NCI-H226 (cell line): ENCODE results near the gene COL23A1.
A peak's percentile ranks its signal among the peaks of the same experiment; 100 is the strongest.
"Not testable (repeated sequence)": the region's sequence is repeated elsewhere in the genome, so short reads cannot be mapped to it uniquely, and the experiment has no call there.

Experiments
- DNase-seq: peaks from one replicate; pipeline ENCODE4 v3.0.0-alpha.2; 2015

Gene COL23A1

DNA sequence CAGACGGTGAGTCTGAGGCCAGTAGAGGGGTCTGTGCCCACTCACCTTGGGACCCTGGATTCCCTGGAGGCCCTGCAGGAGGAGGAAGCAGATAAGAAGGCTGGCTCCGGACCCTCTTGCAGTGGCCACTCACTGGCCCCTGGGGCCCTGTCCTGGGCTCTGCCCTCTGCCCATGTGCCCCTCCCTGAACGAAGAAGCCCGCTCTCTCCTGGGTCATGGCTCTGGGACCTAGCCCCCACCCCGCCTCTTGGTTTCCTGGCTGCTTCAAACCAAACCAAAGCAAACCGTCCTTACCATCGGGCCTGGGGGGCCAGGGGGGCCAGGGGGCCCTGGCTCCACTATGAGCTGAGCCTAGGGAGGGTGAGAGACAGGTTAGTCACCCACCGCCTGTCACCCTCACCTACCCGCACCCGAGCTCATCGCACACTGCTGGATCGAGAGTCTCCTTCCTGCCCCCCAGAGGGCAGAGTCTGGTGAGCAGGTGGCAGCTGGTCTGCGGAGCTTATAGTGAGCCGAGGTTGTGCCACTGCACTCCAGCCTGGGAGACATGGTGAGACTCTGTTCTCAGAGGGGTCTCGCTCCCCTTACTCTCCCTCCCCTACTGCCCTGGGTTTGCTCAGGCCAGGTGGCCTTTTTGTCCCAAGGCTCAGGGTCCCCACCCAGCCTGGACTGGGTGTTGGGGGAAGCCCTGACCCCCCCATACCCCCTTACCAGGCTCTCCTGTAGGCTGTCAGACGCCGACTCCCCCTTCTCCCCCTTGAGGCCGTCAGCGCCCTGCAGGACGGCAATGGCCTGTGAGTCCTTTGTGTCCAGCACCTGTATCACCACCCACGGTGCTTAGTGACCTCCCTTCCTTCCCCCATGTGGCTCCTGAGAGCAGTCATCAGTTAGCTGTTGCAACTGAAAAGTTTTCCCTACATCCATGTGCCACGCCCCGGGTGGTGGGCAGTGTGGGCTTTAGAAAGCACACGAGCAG is 342.4 kb downstream of the COL23A1 start:
- DNase-seq: no peak

DNA sequence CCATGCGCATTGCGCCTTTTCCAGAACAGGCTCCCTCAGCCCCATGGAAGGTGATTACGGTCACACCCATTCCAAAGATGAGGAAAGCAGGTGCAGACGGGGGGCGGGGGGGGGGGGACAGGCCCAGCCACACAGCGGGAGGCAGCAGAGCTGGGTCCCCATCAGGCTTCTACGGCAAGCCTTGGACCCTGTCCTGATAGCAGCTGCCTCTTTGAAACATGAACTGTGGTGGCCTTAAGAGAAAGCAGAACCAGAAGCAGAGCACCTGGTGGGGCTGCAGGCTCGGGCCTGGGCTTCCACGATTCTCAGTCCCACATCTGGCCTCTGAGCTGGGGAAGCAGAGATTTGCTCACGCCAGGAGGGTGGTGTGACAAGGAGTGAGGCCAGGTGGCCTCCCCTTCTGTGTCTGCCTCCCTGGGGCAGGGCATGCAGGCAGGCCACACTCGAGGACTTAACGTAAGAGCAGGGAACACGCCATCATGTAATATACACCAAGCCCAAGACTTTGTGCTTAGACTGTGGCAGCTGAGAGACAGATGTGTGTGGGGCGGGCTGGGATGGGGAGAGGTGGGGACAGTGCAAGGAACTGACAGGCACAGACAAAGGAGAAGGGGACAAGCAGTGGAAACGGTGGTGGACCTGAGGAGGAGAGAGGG is 343.4 kb downstream of the COL23A1 start:
- no peak for DNase-seq

DNA sequence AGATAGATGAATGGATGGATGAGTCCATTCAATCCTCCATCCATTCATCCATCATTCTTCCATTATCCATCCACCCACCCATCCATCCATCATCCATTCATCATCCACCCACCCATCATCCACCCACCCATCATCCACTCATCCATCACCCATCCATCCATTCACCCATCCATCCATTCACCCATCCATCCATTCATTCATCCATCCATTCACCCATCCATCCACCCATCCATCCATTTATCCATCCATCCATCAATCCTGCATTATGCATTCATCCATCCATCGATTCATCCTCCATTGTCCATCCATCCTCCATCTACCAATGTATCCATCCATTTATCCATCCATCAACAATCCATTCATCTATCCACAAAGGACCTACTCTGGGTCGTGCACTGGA is 344.8 kb downstream of the COL23A1 start:
- no peak for DNase-seq

DNA sequence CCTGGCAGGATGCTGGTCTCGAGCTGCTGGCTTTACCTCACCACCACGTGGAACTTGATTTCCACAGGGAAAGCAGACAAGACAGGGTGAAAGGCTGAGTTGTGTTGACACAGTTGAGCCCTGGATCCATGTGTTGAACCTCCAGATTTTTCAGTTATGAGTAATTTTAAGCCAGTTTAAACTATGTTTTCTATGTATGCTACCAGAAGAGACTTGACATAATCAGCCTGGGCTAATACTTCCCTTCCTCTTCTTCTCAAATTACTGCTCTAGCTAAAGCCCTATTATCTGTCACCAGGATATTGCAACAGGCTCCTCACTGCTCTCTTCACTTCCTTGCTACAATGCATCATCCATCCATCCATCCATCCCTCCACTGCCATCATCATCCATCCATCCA is 345.6 kb downstream of the COL23A1 start:
- DNase-seq: no peak

DNA sequence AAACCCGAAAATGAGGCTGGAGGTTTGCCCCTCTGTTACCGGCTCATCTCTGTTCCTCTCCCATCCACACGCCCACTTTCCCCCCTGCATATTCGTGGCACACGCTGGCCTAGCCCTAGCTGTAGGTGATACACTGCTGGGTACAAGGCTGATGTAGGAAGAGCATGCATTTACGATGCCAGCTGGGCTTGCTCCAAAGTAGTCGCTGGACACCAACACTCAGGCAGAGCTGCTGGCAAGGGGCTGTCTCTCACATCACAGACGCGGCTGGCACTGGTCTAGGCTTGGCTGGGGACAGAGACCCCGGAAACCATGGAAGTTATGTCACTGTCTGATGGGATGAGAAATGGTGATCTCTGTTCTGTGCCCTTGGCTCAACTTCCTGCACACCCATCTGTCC is 347.8 kb downstream of the COL23A1 start:
- DNase-seq: no peak

DNA sequence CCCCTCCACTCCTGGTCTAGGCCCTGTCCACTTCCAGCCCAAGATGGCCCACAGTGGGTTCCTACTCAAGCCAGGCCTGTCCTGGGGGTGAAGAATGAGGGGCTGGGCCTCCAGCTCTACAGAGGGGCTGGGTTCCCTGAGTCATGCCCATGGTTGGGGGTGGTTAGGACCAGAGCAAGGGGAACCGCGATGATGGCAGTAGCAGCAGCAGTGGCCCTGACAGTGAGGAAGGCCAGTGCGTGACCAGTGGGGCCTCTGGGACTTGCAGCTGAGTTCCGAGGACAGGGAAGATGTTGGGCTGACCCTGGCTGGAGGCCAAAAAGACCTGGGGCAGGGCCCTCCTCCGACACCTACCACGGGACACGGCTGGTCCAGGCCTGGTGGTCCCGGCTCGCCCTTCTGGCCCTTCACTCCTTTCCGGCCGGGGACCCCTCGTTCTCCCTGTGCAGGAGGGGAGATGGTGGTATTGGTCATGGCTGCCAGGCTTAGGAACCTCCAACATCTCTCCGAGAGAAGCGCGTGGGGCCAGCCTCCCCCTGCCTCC is 348.4 kb downstream of the COL23A1 start:
- no peak for DNase-seq

DNA sequence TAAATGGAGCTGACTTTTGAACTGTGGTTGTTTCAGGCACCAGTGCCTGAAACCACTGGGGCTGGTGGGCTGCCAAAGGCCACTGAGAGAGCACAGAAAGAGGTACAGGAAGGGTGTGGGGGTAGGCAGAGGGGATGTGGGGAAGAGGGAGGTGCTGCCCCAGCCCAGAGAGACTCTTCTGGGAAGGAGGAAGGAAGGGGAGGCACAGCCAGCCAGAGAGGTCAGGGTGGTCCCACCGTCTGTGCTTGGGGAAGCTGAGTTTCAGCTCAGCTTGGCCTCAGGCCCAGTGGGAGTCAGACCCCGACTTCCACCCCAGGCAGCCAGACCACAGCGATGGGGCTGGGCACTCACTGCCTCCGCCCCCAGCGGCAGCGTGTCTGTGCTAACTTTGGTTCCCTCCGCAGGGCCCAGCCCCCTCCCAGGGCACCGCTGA is 348.9 kb downstream of the COL23A1 start:
- no peak for DNase-seq

DNA sequence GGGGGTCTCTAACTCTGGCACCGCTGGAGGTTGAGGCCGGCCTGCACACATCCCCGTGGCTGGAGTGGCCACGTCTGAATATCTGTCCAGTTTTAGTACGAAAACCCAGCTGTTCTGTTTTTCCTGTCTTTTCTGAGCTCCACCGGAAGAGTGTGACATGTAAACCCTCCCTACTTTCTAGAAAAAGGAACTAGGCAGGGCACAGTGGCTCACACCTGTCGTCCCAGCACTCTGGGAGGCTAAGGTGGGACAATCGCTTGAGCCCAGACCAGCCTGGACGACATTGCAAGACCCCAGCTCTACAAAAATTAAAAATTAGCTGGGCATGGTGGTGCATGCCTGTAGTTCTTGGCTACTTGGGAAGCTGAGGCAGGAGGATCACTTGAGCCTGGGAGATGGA is 349.4 kb downstream of the COL23A1 start:
- DNase-seq: no peak

DNA sequence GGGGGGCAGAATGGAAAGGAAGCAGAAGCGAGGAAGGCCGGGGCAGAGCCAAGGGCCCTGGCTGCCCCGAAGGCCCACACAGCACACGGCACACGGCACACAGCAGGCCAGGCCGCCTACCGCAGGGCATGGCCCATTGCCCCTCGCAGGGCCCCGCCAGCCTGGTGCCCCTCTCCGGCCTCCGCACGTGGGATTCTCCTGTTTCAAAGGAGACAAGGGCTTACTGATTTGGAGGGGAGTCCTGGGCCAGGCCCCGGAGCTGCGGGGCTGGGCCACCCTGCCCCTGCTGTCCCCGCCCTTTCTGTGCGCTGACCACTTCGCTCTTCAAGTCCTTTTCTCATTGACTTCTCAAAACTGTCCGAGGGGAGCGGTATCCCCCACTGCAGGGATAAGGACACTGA is 349.9 kb downstream of the COL23A1 start:
- DNase-seq: no peak

DNA sequence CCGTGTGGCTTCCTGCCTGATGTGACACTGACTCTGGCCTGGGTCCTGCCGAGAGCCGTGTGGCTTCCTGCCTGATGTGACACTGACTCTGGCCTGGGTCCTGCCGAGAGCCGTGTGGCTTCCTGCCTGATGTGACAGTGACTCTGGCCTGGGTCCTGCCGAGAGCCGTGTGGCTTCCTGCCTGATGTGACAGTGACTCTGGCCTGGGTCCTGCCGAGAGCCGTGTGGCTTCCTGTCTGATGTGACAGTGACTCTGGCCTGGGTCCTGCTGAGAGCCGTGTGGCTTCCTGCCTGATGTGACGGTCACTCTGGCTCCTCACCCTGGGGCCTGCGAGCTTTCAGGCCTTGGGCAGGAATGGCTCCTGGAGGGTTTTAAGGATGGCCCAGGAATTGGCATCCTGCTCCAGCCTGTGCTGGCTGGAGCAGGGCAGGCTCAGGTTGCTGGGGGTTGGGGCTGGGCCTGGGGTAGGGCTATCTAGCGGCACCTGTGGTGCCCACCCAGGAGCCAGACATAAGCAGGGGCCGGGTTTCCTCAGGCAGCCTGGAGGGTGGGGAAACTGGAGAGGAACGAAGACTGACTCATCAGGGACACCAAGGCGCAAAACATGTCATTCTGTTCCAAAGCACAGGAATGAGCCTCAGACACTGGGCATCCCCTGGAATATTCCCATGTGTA is 350.4 kb downstream of the COL23A1 start:
- DNase-seq: not testable (repeated sequence)

DNA sequence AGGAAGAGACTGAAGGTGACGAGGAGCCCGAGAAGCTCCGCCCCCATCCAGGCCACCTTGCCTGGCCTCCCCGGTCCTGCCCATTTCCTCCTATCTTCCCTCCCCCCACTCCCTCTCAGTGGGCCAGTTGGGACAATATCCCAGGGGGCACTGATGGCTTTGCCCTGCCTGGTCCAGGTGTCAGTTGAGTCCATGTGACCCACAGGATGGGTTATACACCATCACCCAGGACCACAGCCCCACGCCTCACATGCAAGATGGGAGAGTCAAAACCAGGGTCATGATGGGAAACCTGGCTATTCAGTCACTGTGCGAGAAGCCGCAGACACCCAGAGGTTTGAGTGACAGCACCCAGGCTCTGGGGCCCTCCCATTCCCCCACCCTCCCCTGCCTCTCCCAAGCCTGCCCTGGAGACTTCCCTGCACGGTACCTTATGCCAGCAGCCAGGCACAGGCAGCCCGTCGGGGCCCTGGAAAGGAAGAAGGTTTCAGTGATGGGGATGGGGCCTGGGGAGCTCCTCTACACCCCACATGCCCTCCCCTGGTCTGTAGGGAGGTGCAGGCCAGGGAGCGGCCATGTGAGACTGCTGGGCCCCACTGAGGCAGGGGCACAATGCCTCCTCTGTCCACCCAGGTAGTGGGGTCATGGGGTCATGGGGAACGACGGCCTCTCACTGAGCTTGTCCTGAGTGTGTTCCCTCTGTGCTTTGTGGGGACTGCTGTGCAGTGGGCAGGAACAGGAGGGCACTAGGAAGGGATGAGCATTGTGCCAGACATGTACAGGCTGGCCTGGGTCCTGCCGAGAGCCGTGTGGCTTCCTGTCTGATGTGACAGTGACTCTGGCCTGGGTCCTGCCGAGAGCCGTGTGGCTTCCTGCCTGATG is 351.2 kb downstream of the COL23A1 start:
- DNase-seq: no peak

DNA sequence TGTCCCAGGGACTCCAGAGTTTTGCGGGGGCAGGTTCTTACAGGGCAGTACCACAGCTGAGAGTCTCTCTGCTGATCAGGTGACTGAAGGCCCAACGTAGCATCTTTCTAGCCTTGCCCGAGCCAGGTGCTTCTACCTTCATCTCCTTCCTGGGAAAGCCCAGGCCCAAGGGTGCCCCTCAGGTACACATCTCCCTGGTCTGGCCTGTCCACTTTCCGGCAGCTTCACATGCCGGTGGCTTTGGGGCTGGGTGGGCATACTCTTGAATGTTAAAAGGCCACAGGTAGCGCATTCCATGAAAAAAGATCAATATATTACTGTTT is 351.9 kb downstream of the COL23A1 start:
- no peak for DNase-seq

DNA sequence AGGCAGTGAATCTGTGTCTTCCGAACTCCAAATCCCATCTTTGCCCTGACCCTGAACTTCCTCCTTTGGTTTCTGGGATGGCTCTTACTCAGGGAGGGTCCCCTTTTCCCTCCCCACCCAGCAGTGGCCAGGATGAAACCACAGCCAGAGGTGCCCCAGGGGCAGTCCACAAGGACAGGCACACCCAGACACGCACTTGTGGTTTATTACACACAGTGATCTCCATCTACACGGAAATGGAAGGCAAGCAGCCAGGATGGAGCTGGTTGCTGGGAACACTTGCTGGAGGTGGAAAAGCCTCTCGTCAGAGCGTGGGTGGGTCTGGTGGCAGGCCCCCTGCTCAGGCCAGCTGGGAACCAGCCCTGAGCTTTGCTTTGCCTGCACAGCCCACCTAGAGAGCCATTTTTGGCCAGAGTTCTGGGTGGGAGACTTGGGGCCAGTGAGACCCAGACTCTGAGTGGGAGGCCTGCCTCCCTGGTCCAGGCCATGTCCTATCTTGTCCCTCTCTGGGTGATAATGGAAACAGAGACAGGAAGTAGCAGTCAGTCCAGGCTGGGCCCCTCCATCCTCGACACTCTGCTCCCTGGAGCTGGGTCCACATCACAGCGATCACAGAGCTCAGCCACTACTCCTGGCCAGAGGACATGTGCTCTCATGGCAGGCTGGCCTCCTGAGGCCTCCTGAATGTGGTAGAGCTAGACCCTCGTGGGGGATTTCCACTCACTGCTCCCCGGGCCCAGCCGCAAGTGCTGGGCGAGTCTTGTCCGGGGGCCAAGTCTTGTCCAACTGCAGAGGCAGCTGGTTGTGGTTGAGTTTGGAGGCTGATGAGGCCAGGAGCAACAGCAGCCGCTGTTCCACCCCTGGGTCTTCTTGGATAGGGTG is 352.5 kb downstream of the COL23A1 start:
- DNase-seq: no peak

DNA sequence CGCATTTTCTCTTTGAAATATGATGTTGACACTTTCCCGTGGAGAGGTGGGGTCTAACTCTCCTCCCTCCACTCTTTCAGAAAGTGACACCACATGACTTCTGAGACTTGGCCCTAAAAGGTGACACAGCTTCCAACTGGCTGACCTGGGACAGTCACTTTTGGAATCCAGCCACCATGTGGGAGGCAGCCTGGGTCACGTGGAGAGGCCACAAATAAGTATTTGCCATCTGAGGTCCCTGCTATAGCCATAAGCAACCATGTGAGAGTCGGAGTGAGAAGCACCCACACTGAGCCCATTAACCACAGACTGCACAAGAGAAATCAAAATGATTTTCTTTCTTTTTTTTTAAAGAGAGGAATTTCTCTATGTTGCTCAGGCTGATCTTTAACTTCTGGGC is 353.5 kb downstream of the COL23A1 start:
- DNase-seq: no peak

DNA sequence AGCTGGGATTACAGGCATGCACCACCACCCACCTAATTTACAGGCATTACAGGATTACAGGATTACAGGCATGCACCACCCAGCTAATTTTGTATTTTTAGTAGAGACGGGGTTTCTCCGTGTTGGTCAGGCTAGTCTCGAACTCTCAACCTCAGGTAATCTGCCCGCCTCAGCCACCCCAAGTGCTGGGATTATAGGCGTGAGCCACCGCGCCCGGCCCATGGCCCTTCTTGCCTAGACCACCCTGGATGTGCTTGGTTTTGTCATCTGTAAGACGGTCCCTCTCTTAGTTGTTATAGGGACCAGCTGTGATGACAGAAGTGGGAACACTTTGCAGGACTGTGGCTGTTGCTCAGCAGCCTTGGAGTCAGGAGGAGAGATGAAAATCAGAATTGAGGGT is 354.1 kb downstream of the COL23A1 start:
- DNase-seq: no peak

DNA sequence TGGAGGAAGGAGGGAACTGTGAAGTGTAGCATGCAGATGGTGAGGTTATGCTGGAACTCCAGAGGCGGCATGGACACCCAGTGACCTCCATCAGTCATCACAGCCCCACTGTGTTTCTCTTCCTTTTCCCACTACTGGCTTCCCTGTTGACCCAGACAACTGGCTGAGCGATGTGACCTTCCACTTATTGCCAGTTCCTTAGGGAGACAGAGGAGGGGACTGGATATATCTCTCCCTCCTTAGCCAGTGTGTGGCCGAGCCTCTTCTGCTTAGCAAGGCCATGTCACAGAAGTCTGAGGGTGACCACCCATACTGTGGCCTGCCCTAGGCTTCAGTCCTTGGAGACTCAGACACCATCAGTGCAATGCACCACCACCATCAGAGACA is 354.6 kb downstream of the COL23A1 start:
- no peak for DNase-seq

DNA sequence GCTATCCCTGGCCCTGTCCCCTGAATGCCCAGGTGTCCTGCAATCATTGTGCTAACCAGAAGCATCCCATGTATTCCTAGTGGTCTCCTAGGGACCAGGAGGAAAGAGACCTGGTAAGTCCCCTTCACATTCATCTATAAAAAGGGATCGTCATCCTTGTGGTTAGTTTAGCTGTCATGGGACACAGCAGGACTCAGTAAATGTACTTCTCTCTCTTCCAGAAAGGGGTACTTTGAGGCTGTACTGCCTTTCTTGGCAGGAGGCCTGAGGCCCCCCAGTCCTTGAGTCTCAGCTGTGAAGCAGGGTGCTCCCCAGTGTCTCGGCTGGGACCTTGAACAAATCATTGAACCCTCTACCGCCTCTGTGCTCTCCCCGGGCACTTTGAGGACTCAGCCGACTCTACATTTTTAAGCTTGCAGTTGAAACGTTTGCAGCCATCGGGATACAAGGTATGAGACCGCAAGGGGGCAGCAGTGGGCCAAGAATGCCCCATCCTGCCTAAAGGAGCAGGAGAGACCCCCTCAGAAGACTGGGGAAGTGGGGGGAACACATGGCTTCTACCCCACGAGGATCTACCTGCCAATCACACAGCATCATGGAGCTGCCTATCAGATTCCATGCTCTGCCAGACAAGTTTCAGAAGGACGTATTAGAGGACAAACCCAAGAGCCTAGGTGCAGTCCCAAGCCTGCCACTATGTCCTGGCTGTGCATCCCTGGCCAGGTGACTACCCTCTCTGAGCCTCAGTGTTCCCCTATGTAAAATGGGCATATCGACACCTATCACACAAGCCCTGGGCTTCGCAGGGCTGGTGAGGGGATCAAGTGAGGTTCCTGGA is 355.2 kb downstream of the COL23A1 start:
- peak; percentile 28 for DNase-seq

DNA sequence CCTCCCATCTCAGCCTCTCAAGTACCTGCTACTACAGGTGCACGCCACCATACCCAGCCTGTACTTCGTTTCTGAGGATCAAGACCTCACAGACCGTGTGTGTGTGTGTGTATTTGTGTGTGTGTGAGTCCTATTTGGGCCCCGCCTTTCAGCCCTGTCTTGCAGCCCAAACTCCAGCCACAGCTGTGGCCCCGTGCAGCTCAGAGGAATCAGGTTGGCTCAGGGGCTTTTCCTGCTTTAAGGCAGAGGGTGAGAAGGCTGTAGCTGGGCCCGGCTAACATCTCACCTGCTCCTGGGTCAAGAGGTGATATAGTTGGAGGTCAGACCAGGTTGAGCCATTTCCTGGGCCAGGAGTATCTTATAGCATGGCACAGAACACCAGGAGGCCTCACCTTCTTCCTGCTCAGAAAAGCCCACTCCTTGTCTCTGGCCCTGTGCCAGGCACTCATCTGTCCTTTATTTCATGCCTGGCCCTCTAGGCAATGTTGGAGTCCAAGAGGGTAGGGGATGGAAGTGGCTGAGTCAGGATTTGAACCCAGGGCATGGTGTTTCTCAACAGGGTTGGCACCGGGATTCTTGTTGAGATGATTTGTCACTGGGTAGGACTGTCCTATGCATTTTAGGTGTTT is 356.0 kb downstream of the COL23A1 start:
- no peak for DNase-seq

DNA sequence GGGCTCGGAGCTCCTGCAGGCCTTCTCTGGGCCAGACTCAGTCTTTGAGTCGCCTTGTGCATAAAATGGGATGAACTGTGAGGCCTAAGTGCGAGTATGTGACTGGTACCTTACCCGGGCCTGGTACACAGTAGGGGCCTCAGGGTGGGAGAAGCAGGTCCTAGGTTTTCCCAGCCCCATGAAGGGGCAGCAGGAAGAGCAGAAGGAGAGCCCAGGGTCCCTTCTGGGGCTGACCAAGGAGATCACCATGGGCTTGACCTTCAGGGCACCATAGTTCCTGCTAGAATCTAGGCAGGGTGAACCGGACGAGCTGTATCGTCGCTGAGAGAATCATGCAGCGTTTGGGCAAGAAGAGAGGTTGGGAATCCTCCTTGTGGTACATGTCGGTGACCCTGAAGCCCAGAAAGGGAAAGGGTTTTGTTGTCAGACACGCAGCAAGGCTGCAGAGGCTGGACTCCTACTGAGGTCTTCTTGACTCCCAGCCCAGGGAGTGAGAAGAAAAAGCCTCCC is 357.2 kb downstream of the COL23A1 start:
- no peak for DNase-seq
